K562 (cell line): Measurements from ENCODE around the gene KAZN. TPM values are rescaled to one million over a fixed set of nuclear protein-coding genes. Genes with fewer than 3 reads are reported as not detected.

Source experiments
- ADNP ChIP-seq: fragments of 200-800 bp; sonication (Bioruptor generic); IDR thresholded peaks from 2 replicates; pipeline ENCODE4 v1.6.1; 2016; ENCODE audit warnings: missing genetic modification characterization, missing compliant biosample characterization
- ARNT ChIP-seq, 2 experiments: fragments of 450-650 bp; IDR thresholded peaks; 2 replicates each; pipeline ENCODE4 v1.6.1; 2016; ENCODE audit warnings: mild to moderate bottlenecking in 1 of 2
- BCOR ChIP-seq: fragments of 450-650 bp; IDR thresholded peaks from 2 replicates; pipeline ENCODE4 v1.6.1; 2016
- CHD4 ChIP-seq: fragments of 200-600 bp; sonication (generic); IDR thresholded peaks from 3 replicates; pipeline ENCODE4 v1.6.1; 2012; ENCODE audit warnings: low read depth, mild to moderate bottlenecking, mixed read lengths, low read length, inconsistent platforms; ENCODE audit not compliant: insufficient read depth, insufficient replicate concordance, poor library complexity, severe bottlenecking
- ESRRA ChIP-seq: fragments of 450-650 bp; IDR thresholded peaks from 2 replicates; pipeline ENCODE4 v1.6.1; 2014; ENCODE audit warnings: low read depth, mild to moderate bottlenecking, moderate library complexity, borderline replicate concordance
- GATAD2B ChIP-seq: fragments of 450-650 bp; IDR thresholded peaks from 2 replicates; pipeline ENCODE4 v1.6.1; 2017; ENCODE audit warnings: mild to moderate bottlenecking, borderline replicate concordance
- HDAC3 ChIP-seq: fragments of 450-650 bp; IDR thresholded peaks from 2 replicates; pipeline ENCODE4 v1.6.1; 2018; ENCODE audit warnings: borderline replicate concordance, mild to moderate bottlenecking, moderate library complexity; ENCODE audit not compliant: partially characterized antibody
- HNRNPL ChIP-seq: fragments of 200-400 bp; formaldehyde crosslinking; IDR thresholded peaks from 2 replicates; pipeline ENCODE4 v1.6.1; 2017; ENCODE audit warnings: low read depth, mild to moderate bottlenecking, low read length
- KDM1A ChIP-seq, 2 experiments: fragments of 450-650 bp; IDR thresholded peaks; 2 replicates each; pipeline ENCODE4 v1.6.1; 2016; ENCODE audit warnings: mild to moderate bottlenecking in 2 of 2
- KLF13 ChIP-seq: fragments of 450-650 bp; IDR thresholded peaks from 2 replicates; pipeline ENCODE4 v1.6.1; 2016; ENCODE audit warnings: missing genetic modification characterization, low read depth, mild to moderate bottlenecking, missing compliant biosample characterization, moderate library complexity, borderline replicate concordance
- MTA3 ChIP-seq: fragments of 450-650 bp; formaldehyde crosslinking; IDR thresholded peaks from 2 replicates; pipeline ENCODE4 v1.6.1; 2017; ENCODE audit warnings: mild to moderate bottlenecking, borderline replicate concordance
- MYNN ChIP-seq, 2 experiments: sonication (generic); formaldehyde crosslinking in 1 of 2; IDR thresholded peaks; 2 replicates each; pipeline versions ENCODE4 v1.5.0 to v1.6.1; 2016 to 2020; ENCODE audit warnings: antibody characterized with exemption in 1 of 2, missing genetic modification reagents in 1 of 2
- NBN ChIP-seq: fragments of 450-650 bp; IDR thresholded peaks from 2 replicates; pipeline ENCODE4 v1.6.1; 2016; ENCODE audit warnings: low read depth, mild to moderate bottlenecking
- PHTF2 ChIP-seq: fragments of 250-450 bp; sonication (Bioruptor Pico); IDR thresholded peaks from 2 replicates; pipeline ENCODE4 v1.5.0; 2021; ENCODE audit warnings: mild to moderate bottlenecking
- RAD21 ChIP-seq, 2 experiments: fragments of 250-450 bp in 1 of 2; fragments of 450-650 bp in 1 of 2; sonication (Bioruptor Pico) in 1 of 2; formaldehyde crosslinking in 1 of 2; IDR thresholded peaks in 1 of 2; conservative IDR thresholded peaks in 1 of 2; 2 replicates each; pipeline versions ENCODE4 v1.4.0 to v1.8.0; 2020 to 2022; ENCODE audit warnings: mild to moderate bottlenecking in 2 of 2, moderate library complexity in 1 of 2
- RCOR1 ChIP-seq, 2 experiments: IDR thresholded peaks; 2 replicates each; pipeline ENCODE4 v1.6.1; 2012; ENCODE audit warnings: low read depth in 2 of 2, low read length in 2 of 2, borderline replicate concordance in 1 of 2, improper control_type of control experiment in 1 of 2
- SMARCA5 ChIP-seq: fragments of 450-650 bp; IDR thresholded peaks from 2 replicates; pipeline ENCODE4 v1.6.1; 2016
- TFAM ChIP-seq: fragments of 250-450 bp; sonication (Bioruptor Pico); conservative IDR thresholded peaks from 2 replicates; pipeline ENCODE4 v1.5.0; 2021; ENCODE audit warnings: mild to moderate bottlenecking, moderate library complexity
- ZEB2 ChIP-seq: fragments of 450-650 bp; IDR thresholded peaks from 2 replicates; pipeline ENCODE4 v1.6.1; 2016
- ZFP36 ChIP-seq: fragments of 150-350 bp; IDR thresholded peaks from 2 replicates; pipeline ENCODE4 v1.6.1; 2018; ENCODE audit warnings: low read length, low read depth; ENCODE audit not compliant: partially characterized antibody
- ZNF212 ChIP-seq: fragments of 450-650 bp; formaldehyde crosslinking; IDR thresholded peaks from 2 replicates; pipeline ENCODE4 v1.4.0; 2020; ENCODE audit warnings: mild to moderate bottlenecking
- ZNF217 ChIP-seq: sonication (generic); formaldehyde crosslinking; IDR thresholded peaks from 2 replicates; pipeline ENCODE4 v1.8.0; 2022; ENCODE audit warnings: mild to moderate bottlenecking, missing genetic modification reagents
- ZNF431 ChIP-seq: sonication (generic); formaldehyde crosslinking; IDR thresholded peaks from 2 replicates; pipeline ENCODE4 v1.8.0; 2022; ENCODE audit warnings: mild to moderate bottlenecking, missing genetic modification reagents
- polyA plus RNA-seq, 8 experiments: library from polyadenylated mRNA; depleted of rRNA in 4 of 8; stranded (reverse) in 5 of 8; unstranded in 3 of 8; fragments of >200 nt; fragmentation: Nextera tagmentation in 2 of 8; fragmentation: Illumina TruSeq in 1 of 8; extraction: Ambion mirVana in 2 of 8; extraction: Trizol in 1 of 8; gene quantifications; 2 replicates each; pipeline versions ENCODE4 v1.2.1 to v1.2.3, GENCODE V29; 2011 to 2014; ENCODE audit warnings: inconsistent platforms in 1 of 8, missing spikeins in 1 of 8
- total RNA-seq, 7 experiments: library from RNA; depleted of rRNA in 6 of 7; stranded (reverse); fragments of >200 nt in 6 of 7; fragmentation: Illumina TruSeq in 2 of 7; extraction: Trizol in 2 of 7; gene quantifications; 2 replicates each; pipeline versions ENCODE4 v1.2.1 to v1.2.3, GENCODE V29; 2011 to 2021; ENCODE audit warnings: low replicate concordance in 1 of 7
- TF ChIP-seq, protein P1 (sequence below): fragments of 200-800 bp; sonication (Bioruptor generic); IDR thresholded peaks from 2 replicates; pipeline ENCODE4 v1.6.1; 2017; ENCODE audit warnings: missing genetic modification characterization, missing compliant biosample characterization
- TF ChIP-seq, protein P2 (sequence below): IDR thresholded peaks from 2 replicates; pipeline ENCODE4 v1.6.1; 2011; ENCODE audit warnings: borderline replicate concordance, low read depth, mild to moderate bottlenecking, moderate library complexity, low read length; ENCODE audit not compliant: insufficient read depth, poor library complexity, severe bottlenecking

KAZN gene
- total and polyA plus RNA-seq, 9 of the 15 experiments (the other 6 are each of a cell fraction or from before 2014, with no cell fraction given), result 2.1 to 21.6 (median 5.4) TPM

DNA sequence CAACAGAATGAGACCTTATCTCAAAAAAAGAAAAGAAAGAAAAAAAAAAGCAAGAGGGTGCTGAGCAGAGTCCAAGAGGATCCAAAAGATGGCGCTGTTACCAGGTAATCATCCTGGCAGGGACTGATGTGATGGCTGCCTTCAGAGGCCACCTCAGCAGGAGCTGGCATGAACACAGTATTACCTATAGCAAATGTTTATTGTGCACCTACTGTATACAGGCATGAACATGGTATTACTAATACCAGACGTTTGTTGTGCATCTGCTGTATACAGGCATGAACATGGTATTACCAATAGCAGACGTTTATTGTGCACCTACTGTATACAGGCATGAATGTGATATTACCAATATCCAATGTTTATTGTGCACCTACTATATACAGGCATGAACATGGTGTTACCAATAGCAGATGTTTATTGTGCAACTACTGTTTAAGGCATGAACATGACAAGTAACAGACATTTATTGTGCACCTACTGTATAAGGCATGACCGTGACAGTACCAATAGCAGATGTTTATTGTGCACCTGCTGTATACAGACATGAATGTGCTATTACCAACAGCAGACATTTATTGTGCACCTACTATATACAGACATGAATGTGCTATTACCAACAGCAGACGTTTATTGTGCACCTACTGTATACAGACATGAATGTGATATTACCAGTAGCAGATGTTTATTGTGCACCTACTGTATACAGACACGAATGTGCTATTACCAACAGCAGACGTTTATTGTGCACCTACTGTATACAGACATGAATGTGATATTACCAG, 439.9 kb downstream of the KAZN start (continued):
- TF ChIP-seq RAD21 (CRISPR knock-in tag; conservative IDR thresholded peaks at IDR 0.05 in 1 of 2, IDR thresholded peaks at IDR 0.05 in 1 of 2), result peak in 1 of 2 experiments; percentile 28; a peak in 2 of 4 replicates
- TF ChIP-seq ZNF212, result no peak
- peak; percentile 79 for TF ChIP-seq ZFP36
- TF ChIP-seq ESRRA, result peak; percentile 34; the same call in 1 of the 2 replicates
- 0 out of 2 replicates have a peak, but pooled peaks have one; percentile 45 for TF ChIP-seq NBN
- no peak for TF ChIP-seq TFAM
- TF ChIP-seq KLF13 (tag), result no peak
- no peak for TF ChIP-seq ZNF217 (CRISPR knock-in tag)
- peak; percentile 97 for TF ChIP-seq ZEB2
- TF ChIP-seq RCOR1 (IDR thresholded peaks at IDR 0.05; ENCODE audit: borderline replicate concordance in 1 of 2, low read depth in 2 of 2, low read length in 2 of 2), result peak in 1 of 2 experiments; percentile 74; a peak in 1 of 4 replicates
- no peak for TF ChIP-seq HDAC3
- TF ChIP-seq BCOR, result peak; percentile 80
- TF ChIP-seq, protein P1, sequence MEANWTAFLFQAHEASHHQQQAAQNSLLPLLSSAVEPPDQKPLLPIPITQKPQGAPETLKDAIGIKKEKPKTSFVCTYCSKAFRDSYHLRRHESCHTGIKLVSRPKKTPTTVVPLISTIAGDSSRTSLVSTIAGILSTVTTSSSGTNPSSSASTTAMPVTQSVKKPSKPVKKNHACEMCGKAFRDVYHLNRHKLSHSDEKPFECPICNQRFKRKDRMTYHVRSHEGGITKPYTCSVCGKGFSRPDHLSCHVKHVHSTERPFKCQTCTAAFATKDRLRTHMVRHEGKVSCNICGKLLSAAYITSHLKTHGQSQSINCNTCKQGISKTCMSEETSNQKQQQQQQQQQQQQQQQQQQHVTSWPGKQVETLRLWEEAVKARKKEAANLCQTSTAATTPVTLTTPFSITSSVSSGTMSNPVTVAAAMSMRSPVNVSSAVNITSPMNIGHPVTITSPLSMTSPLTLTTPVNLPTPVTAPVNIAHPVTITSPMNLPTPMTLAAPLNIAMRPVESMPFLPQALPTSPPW (CRISPR knock-in tag), result no peak
- TF ChIP-seq PHTF2 (CRISPR knock-in tag), result no peak
- TF ChIP-seq MYNN (IDR thresholded peaks at IDR 0.05), result 0 out of 2 replicates have a peak, but pooled peaks have one; percentile 29
- no peak for TF ChIP-seq MYNN (CRISPR knock-in tag; IDR thresholded peaks at IDR 0.05)
- 0 out of 2 replicates have a peak, but pooled peaks have one; percentile 35 for TF ChIP-seq HNRNPL
- peak; percentile 90 for TF ChIP-seq ADNP (tag)
- TF ChIP-seq CHD4, result peak; percentile 93
- TF ChIP-seq, protein P2, sequence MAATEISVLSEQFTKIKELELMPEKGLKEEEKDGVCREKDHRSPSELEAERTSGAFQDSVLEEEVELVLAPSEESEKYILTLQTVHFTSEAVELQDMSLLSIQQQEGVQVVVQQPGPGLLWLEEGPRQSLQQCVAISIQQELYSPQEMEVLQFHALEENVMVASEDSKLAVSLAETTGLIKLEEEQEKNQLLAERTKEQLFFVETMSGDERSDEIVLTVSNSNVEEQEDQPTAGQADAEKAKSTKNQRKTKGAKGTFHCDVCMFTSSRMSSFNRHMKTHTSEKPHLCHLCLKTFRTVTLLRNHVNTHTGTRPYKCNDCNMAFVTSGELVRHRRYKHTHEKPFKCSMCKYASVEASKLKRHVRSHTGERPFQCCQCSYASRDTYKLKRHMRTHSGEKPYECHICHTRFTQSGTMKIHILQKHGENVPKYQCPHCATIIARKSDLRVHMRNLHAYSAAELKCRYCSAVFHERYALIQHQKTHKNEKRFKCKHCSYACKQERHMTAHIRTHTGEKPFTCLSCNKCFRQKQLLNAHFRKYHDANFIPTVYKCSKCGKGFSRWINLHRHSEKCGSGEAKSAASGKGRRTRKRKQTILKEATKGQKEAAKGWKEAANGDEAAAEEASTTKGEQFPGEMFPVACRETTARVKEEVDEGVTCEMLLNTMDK, result peak; percentile 52
- peak; percentile 97 for TF ChIP-seq SMARCA5
- TF ChIP-seq MTA3, result 0 out of 2 replicates have a peak, but pooled peaks have one; percentile 36
- TF ChIP-seq ARNT (IDR thresholded peaks at IDR 0.05), result peak; percentile 43 to 71; a peak in 1 of 4 replicates
- TF ChIP-seq ZNF431, result no peak
- peak; percentile 73 to 85 for TF ChIP-seq KDM1A (IDR thresholded peaks at IDR 0.05)
- peak; percentile 57; the same call in 1 of the 2 replicates for TF ChIP-seq GATAD2B
